Neuronal stem cell (in vitro differentiated cells): ENCODE results near the gene KCP.

Experiments used
- DNase-seq: peaks from one replicate; pipeline ENCODE4 v3.0.0-alpha.2; 2013; ENCODE audit warnings: low spot score
- H2AFZ ChIP-seq: one replicate; pipeline ENCODE4 v1.6.1; 2013; ENCODE audit warnings: mild to moderate bottlenecking, low read length, inconsistent platforms
- H2AK5ac ChIP-seq: 2 replicates; pipeline ENCODE4 v1.6.1; 2013; ENCODE audit warnings: low read depth, mild to moderate bottlenecking, inconsistent platforms, low read length, moderate library complexity, mixed read lengths
- H2BK120ac ChIP-seq: 2 replicates; pipeline ENCODE4 v1.6.1; 2013; ENCODE audit warnings: low read depth, mild to moderate bottlenecking, inconsistent platforms, low read length, moderate library complexity, mixed read lengths
- H2BK12ac ChIP-seq: one replicate; pipeline ENCODE4 v1.6.1; 2013; ENCODE audit warnings: low read length, inconsistent platforms
- H2BK15ac ChIP-seq: 2 replicates; pipeline ENCODE4 v1.6.1; 2013; ENCODE audit warnings: mild to moderate bottlenecking, low read length, inconsistent platforms, mixed read lengths
- H2BK5ac ChIP-seq: one replicate; pipeline ENCODE4 v1.6.1; 2013; ENCODE audit warnings: inconsistent platforms, mild to moderate bottlenecking, low read length, moderate library complexity
- H3K14ac ChIP-seq: one replicate; pipeline ENCODE4 v1.6.1; 2013; ENCODE audit warnings: low read length, inconsistent platforms
- H3K18ac ChIP-seq: 2 replicates; pipeline ENCODE4 v1.6.1; 2013; ENCODE audit warnings: low read length, inconsistent platforms
- H3K23ac ChIP-seq: 2 replicates; pipeline ENCODE4 v1.6.1; 2013; ENCODE audit warnings: low read depth, mild to moderate bottlenecking, mixed read lengths, low read length, inconsistent platforms; ENCODE audit not compliant: poor library complexity
- H3K27ac ChIP-seq: replicated peaks from 3 replicates; pipeline ENCODE4 v1.5.1; 2013; ENCODE audit warnings: low read length, inconsistent platforms
- H3K27me3 ChIP-seq, 3 experiments: 2 replicates each; pipeline ENCODE4 v1.6.1; 2013; ENCODE audit warnings: low read length in 3 of 3, mild to moderate bottlenecking in 2 of 3, inconsistent platforms in 1 of 3, low read depth in 1 of 3, mixed read lengths in 1 of 3, moderate library complexity in 1 of 3; ENCODE audit not compliant: control insufficient read depth in 3 of 3, insufficient read depth in 3 of 3
- H3K36me3 ChIP-seq, 2 donors: replicated peaks in 1 of 2; 2 replicates each; pipeline ENCODE4 v1.6.1; 2013; ENCODE audit warnings: low read length in 2 of 2; ENCODE audit not compliant: control insufficient read depth in 2 of 2, insufficient read depth in 2 of 2
- H3K4ac ChIP-seq: 2 replicates; pipeline ENCODE4 v1.6.1; 2013; ENCODE audit warnings: inconsistent platforms, mild to moderate bottlenecking, low read length, moderate library complexity
- H3K4me1 ChIP-seq, 2 donors: 1 replicate in 1 of 2; 2 replicates in 1 of 2; pipeline ENCODE4 v1.6.1; 2013; ENCODE audit warnings: low read length in 2 of 2, low read depth in 1 of 2; ENCODE audit not compliant: control insufficient read depth in 2 of 2, insufficient read depth in 1 of 2
- H3K4me2 ChIP-seq: one replicate; pipeline ENCODE4 v1.6.1; 2013; ENCODE audit warnings: mild to moderate bottlenecking, low read length, inconsistent platforms; ENCODE audit not compliant: insufficient read depth, poor library complexity, severe bottlenecking
- H3K4me3 ChIP-seq, 2 donors: 2 replicates each; pipeline ENCODE4 v1.5.1; 2013; ENCODE audit warnings: low read length in 2 of 2, mild to moderate bottlenecking in 2 of 2, inconsistent platforms in 1 of 2, moderate library complexity in 1 of 2
- H3K79me1 ChIP-seq: one replicate; pipeline ENCODE4 v1.6.1; 2013; ENCODE audit warnings: low read depth, mild to moderate bottlenecking, inconsistent platforms, low read length, moderate library complexity
- H3K9ac ChIP-seq: one replicate; pipeline ENCODE4 v1.6.1; 2013; ENCODE audit warnings: mild to moderate bottlenecking, low read depth, low read length, inconsistent platforms; ENCODE audit not compliant: poor library complexity
- H3K9me3 ChIP-seq, 2 donors: replicated peaks in 1 of 2; 2 replicates each; pipeline versions ENCODE3 to v1.6.1; 2013; ENCODE audit warnings: low read length in 2 of 2, mild to moderate bottlenecking in 2 of 2, inconsistent platforms in 1 of 2, low read depth in 1 of 2, mixed read lengths in 1 of 2, moderate library complexity in 1 of 2; ENCODE audit not compliant: control insufficient read depth in 2 of 2, insufficient read depth in 1 of 2
- H4K8ac ChIP-seq: one replicate; pipeline ENCODE4 v1.6.1; 2013; ENCODE audit warnings: low read depth, mild to moderate bottlenecking, inconsistent platforms, low read length, moderate library complexity
- H4K91ac ChIP-seq: one replicate; pipeline ENCODE4 v1.6.1; 2013; ENCODE audit warnings: low read length, low read depth, mild to moderate bottlenecking, inconsistent platforms; ENCODE audit not compliant: poor library complexity
- WGBS, 2 donors: extraction: QIAGEN DNeasy Blood & Tissue Kit; methylation state at CpG; one replicate each; pipeline ENCODE4 v1.1.7; 2013; ENCODE audit warnings: missing lambda C conversion rate in 2 of 2, mixed read lengths in 1 of 2; ENCODE audit not compliant: insufficient read length in 2 of 2, insufficient replicate concordance in 1 of 2; ENCODE audit errors: extremely low coverage in 2 of 2; 5-methylcytosine and 5-hydroxymethylcytosine counted together

The KCP gene

GRCh38 chr7:128931965-128932861, 21.7 kb upstream of the KCP start:
- no peaks in the 10 kb centered on the region for H3K79me1 ChIP-seq
- H2BK120ac ChIP-seq = no peak overlapping the region
- H2BK5ac ChIP-seq = no peak overlapping the region
- no peak overlapping the region for H3K18ac ChIP-seq
- no peak overlapping the region for H3K9ac ChIP-seq
- H3K27me3 ChIP-seq = peaks cover 0 to 77% (median 14%) of the 10 kb centered on the region in 3 experiments
- H3K9me3 ChIP-seq = peaks cover 0 to 1% of the 10 kb centered on the region in 2 donors
- H2BK15ac ChIP-seq = no peak overlapping the region
- H3K14ac ChIP-seq = no peak overlapping the region
- no peak overlapping the region for H2BK12ac ChIP-seq
- H3K36me3 ChIP-seq = no peaks in the 10 kb centered on the region
- DNase-seq = no peak
- H3K4me2 ChIP-seq = no peak overlapping the region
- no peak overlapping the region for H4K8ac ChIP-seq
- H3K4ac ChIP-seq = no peak overlapping the region
- H3K27ac ChIP-seq = no peak overlapping the region
- WGBS, 2 donors = no CpG with 5 or more reads among the region's 19 CpGs
- no peaks in the 10 kb centered on the region for H3K4me1 ChIP-seq
- H3K23ac ChIP-seq = no peak overlapping the region
- H4K91ac ChIP-seq = no peak overlapping the region
- no peak overlapping the region for H2AFZ ChIP-seq
- peak overlapping the region; percentile 16 for H2AK5ac ChIP-seq
- no peak overlapping the region for H3K4me3 ChIP-seq

- no CpG with 5 or more reads among the region's 18 CpGs for WGBS, 2 donors
- Histone ChIP-seq H3K27ac (no peak overlapping the region), H2BK15ac (no peak overlapping the region), H3K36me3 (no peaks in the 10 kb centered on the region), H2AK5ac (no peak overlapping the region), H3K9me3 (peaks cover 0 to 1% of the 10 kb centered on the region in 2 donors), H2BK12ac (no peak overlapping the region), H3K23ac (no peak overlapping the region), H4K8ac (no peak overlapping the region), H3K4me3 (no peak overlapping the region), H3K4me2 (no peak overlapping the region), H2BK120ac (no peak overlapping the region), H4K91ac (no peak overlapping the region), H3K4ac (no peak overlapping the region), H3K14ac (no peak overlapping the region), H3K18ac (no peak overlapping the region), H3K4me1 (no peaks in the 10 kb centered on the region), H3K79me1 (no peaks in the 10 kb centered on the region), H2BK5ac (no peak overlapping the region), H3K9ac (no peak overlapping the region), H3K27me3 (peaks cover 0 to 68% (median 6%) of the 10 kb centered on the region in 3 experiments), H2AFZ (no peak overlapping the region)
- DNase-seq = no peak
Measured at GRCh38 chr7:128931190-128931798, 20.8 kb upstream of the KCP start.

- Histone ChIP-seq H3K4me1 (no peaks in the 10 kb centered on the region), H2AFZ (no peak overlapping the region), H3K4me3 (no peak overlapping the region), H4K8ac (no peak overlapping the region), H3K9me3 (peaks cover 0 to 1% of the 10 kb centered on the region in 2 donors), H3K23ac (peak overlapping the region; percentile 57), H3K27ac (no peak overlapping the region), H2BK120ac (no peak overlapping the region), H2BK12ac (no peak overlapping the region), H3K9ac (peak overlapping the region; percentile 37), H3K79me1 (no peaks in the 10 kb centered on the region), H3K4ac (no peak overlapping the region), H4K91ac (no peak overlapping the region), H3K18ac (no peak overlapping the region), H3K27me3 (peaks cover 0 to 55% (median 2%) of the 10 kb centered on the region in 3 experiments), H3K14ac (peak overlapping the region; percentile 31), H2BK15ac (peak overlapping the region; percentile 14), H2BK5ac (no peak overlapping the region), H3K36me3 (no peaks in the 10 kb centered on the region), H3K4me2 (no peak overlapping the region), H2AK5ac (peak overlapping the region; percentile 60)
- DNase-seq = no peak
- no CpG with 5 or more reads among the region's 14 CpGs for WGBS, 2 donors
Measured at GRCh38 chr7:128928882-128929788, 18.6 kb upstream of the KCP start.
